Endodermal cell (in vitro differentiated cells): ENCODE measurements around the gene HOXB3. TPM values are rescaled to one million over a fixed set of nuclear protein-coding genes. Genes with fewer than 3 reads are reported as not detected.

Experiments used
- DNase-seq: peaks from one replicate; pipeline ENCODE4 v3.0.0-alpha.2; 2017
- H3K27ac ChIP-seq: 2 replicates; pipeline ENCODE4 v1.5.1; 2013; ENCODE audit warnings: mild to moderate bottlenecking, low read depth, low read length, moderate library complexity
- H3K27me3 ChIP-seq: 2 replicates; pipeline ENCODE4 v1.6.1; 2013; ENCODE audit warnings: mild to moderate bottlenecking, low read length, moderate library complexity; ENCODE audit not compliant: insufficient read depth, control insufficient read depth, poor library complexity, severe bottlenecking
- H3K36me3 ChIP-seq: 2 replicates; pipeline ENCODE4 v1.7.0; 2013; ENCODE audit warnings: mild to moderate bottlenecking, low read length, moderate library complexity; ENCODE audit not compliant: control insufficient read depth, insufficient read depth
- H3K4me1 ChIP-seq: one replicate; pipeline ENCODE4 v1.7.0; 2013; ENCODE audit warnings: low read length; ENCODE audit not compliant: control insufficient read depth, insufficient read depth
- H3K4me3 ChIP-seq: 2 replicates; pipeline ENCODE4 v1.5.1; 2013; ENCODE audit warnings: mild to moderate bottlenecking, low read length, moderate library complexity
- H3K9ac ChIP-seq: 2 replicates; pipeline ENCODE4 v1.6.1; 2013; ENCODE audit warnings: mild to moderate bottlenecking, low read length, moderate library complexity; ENCODE audit not compliant: poor library complexity, severe bottlenecking; ENCODE audit errors: extremely low read depth
- H3K9me3 ChIP-seq: 2 replicates; pipeline ENCODE4 v1.6.1; 2013; ENCODE audit warnings: mild to moderate bottlenecking, low read length, moderate library complexity; ENCODE audit not compliant: control insufficient read depth
- H3K27ac Mint-ChIP-seq: 2 replicates; pipeline ENCODE4 v1.8.0; 2020; ENCODE audit warnings: mixed read lengths
- H3K27me3 Mint-ChIP-seq: 2 replicates; pipeline ENCODE4 v1.8.0; 2021; ENCODE audit warnings: mild to moderate bottlenecking, mixed read lengths; ENCODE audit not compliant: insufficient read depth
- H3K36me3 Mint-ChIP-seq: 2 replicates; pipeline ENCODE4 v1.8.0; 2020; ENCODE audit warnings: low read depth, mixed read lengths
- H3K4me1 Mint-ChIP-seq: 2 replicates; pipeline ENCODE4 v1.8.0; 2020; ENCODE audit warnings: mixed read lengths
- H3K4me3 Mint-ChIP-seq: 2 replicates; pipeline ENCODE4 v1.8.0; 2020; ENCODE audit warnings: mild to moderate bottlenecking, moderate library complexity, mixed read lengths
- H3K9me3 Mint-ChIP-seq: 2 replicates; pipeline ENCODE4 v1.8.0; 2020; ENCODE audit warnings: mild to moderate bottlenecking, mixed read lengths
- WGBS, 2 experiments: methylation state at CpG; one replicate each; pipeline versions ENCODE4 v1.1.5 to v1.1.7; 2013; ENCODE audit warnings: missing lambda C conversion rate in 2 of 2, mixed read lengths in 1 of 2; ENCODE audit not compliant: insufficient coverage in 1 of 2, insufficient read length in 1 of 2; 5-methylcytosine and 5-hydroxymethylcytosine counted together
- total RNA-seq, 2 donors: library from RNA; stranded (reverse); fragmentation: NEBNext Ultra II Directional in 1 of 2; extraction: Animal tissue kit (Norgen Biotek cat#: 25700) in 1 of 2; gene quantifications; 2 replicates in 1 of 2; 3 replicates in 1 of 2; pipeline ENCODE4 v1.2.1, GENCODE V29; 2021
- TF ChIP-seq, protein P1 (sequence below): fragments of 200-600 bp; sonication (generic); conservative IDR thresholded peaks from 2 replicates; pipeline ENCODE4 v1.5.0; 2021; ENCODE audit warnings: antibody characterized with exemption, mild to moderate bottlenecking

Gene HOXB3
- total RNA-seq, 2 donors from 2014 or later, result not detected

- TF ChIP-seq, protein P1, sequence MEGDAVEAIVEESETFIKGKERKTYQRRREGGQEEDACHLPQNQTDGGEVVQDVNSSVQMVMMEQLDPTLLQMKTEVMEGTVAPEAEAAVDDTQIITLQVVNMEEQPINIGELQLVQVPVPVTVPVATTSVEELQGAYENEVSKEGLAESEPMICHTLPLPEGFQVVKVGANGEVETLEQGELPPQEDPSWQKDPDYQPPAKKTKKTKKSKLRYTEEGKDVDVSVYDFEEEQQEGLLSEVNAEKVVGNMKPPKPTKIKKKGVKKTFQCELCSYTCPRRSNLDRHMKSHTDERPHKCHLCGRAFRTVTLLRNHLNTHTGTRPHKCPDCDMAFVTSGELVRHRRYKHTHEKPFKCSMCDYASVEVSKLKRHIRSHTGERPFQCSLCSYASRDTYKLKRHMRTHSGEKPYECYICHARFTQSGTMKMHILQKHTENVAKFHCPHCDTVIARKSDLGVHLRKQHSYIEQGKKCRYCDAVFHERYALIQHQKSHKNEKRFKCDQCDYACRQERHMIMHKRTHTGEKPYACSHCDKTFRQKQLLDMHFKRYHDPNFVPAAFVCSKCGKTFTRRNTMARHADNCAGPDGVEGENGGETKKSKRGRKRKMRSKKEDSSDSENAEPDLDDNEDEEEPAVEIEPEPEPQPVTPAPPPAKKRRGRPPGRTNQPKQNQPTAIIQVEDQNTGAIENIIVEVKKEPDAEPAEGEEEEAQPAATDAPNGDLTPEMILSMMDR, result no peak
- H3K9ac ChIP-seq, result no peak within 1 kb of the TSS
- no peaks in the 10 kb centered on the region for H3K36me3 ChIP-seq
- H3K27me3 Mint-ChIP-seq, result peaks cover 97% of the 10 kb centered on the region
- DNase-seq, result peak; percentile 83
- H3K36me3 Mint-ChIP-seq, result no peaks in the 10 kb centered on the region
- peak within 1 kb of the TSS; percentile 82 for H3K4me3 ChIP-seq
- peaks cover 32% of the 10 kb centered on the region for H3K4me1 Mint-ChIP-seq
- H3K9me3 ChIP-seq, result no peaks in the 10 kb centered on the region
- H3K27ac Mint-ChIP-seq, result no peak within 1 kb of the TSS
- peaks cover 10% of the 10 kb centered on the region for H3K4me1 ChIP-seq
- H3K27me3 ChIP-seq, result peaks cover 100% of the 10 kb centered on the region
- 29% methylated on average over 12 of the region's 12 CpGs; no CpG with 5 or more reads in 1 of the 2 experiments for WGBS, 2 experiments
- H3K27ac ChIP-seq, result peak within 1 kb of the TSS; percentile 95
- peak within 1 kb of the TSS; percentile 46 for H3K4me3 Mint-ChIP-seq
- H3K9me3 Mint-ChIP-seq, result no peaks in the 10 kb centered on the region
Measured at GRCh38 chr17:48545022-48545375, 45.0 kb downstream of the HOXB3 start, which contains the start of gene HOXB2. HOXB2 (minus strand) TSS chr17:48545109; CDS start chr17:48544911, 198 bp downstream.

GRCh38 chr17:48544349-48545021 lies 45.6 kb downstream of the HOXB3 start:
- peaks cover 32% of the 10 kb centered on the region for H3K4me1 Mint-ChIP-seq
- TF ChIP-seq, protein P1, result no peak
- H3K9ac ChIP-seq, result no peak overlapping the region

DNA sequence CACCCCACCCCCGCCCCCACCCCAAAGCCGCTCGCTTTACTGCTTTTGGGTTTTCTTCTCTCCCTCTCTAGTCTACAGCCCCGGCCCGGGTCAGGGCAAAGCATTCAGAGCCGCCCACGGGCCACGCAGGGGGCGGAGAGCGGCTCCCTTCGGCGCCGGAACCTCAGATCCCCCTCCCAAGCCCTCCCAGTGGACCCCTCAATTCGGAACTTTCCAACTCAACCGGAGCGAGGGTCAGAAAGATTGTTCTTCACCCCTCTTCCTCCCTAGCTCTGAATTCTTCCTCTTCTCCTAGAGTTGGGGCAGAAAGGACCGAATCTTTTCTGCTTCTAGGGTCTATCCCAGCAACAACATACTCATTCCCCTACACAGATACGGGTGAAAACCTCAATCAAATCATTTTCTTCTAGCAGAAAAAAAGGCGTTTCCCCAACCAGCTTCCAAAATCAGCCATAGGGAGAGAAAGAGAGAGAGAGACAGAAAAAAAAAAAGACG lies 46.1 kb downstream of the HOXB3 start:
- Histone ChIP-seq H3K4me1 (peaks cover 8% of the 10 kb centered on the region), H3K9ac (no peak overlapping the region), H3K27ac (peak overlapping the region; percentile 95), H3K9me3 (no peaks in the 10 kb centered on the region), H3K36me3 (no peaks in the 10 kb centered on the region), H3K4me3 (peak overlapping the region; percentile 82), H3K27me3 (peaks cover 100% of the 10 kb centered on the region)
- Mint-ChIP-seq H3K4me3 (peak overlapping the region; percentile 46), H3K36me3 (no peaks in the 10 kb centered on the region), H3K9me3 (no peaks in the 10 kb centered on the region), H3K4me1 (peaks cover 30% of the 10 kb centered on the region), H3K27me3 (peaks cover 97% of the 10 kb centered on the region), H3K27ac (no peak overlapping the region)
- WGBS, 2 experiments, result 4 to 8% methylated on average over 6 to 20 of the region's 20 CpGs
- DNase-seq, result no peak
- TF ChIP-seq, protein P1, result no peak

More at GRCh38 chr17:48544349-48545021, 45.6 kb downstream of the HOXB3 start:
- H3K36me3 ChIP-seq, result no peaks in the 10 kb centered on the region
- Mint-ChIP-seq H3K36me3 (no peaks in the 10 kb centered on the region), H3K9me3 (no peaks in the 10 kb centered on the region), H3K4me3 (peak overlapping the region; percentile 46), H3K27me3 (peaks cover 97% of the 10 kb centered on the region), H3K27ac (no peak overlapping the region)
- 4% methylated on average over 29 of the region's 38 CpGs; no CpG with 5 or more reads in 1 of the 2 experiments for WGBS, 2 experiments
- peak; percentile 90 for DNase-seq
- H3K4me1 ChIP-seq, result peaks cover 10% of the 10 kb centered on the region
- H3K27me3 ChIP-seq, result peaks cover 100% of the 10 kb centered on the region
- no peaks in the 10 kb centered on the region for H3K9me3 ChIP-seq
- H3K4me3 ChIP-seq, result peak overlapping the region; percentile 82
- peak overlapping the region; percentile 95 for H3K27ac ChIP-seq
